ENCODE results near the gene ZMYND19. TPM values are rescaled to one million over a fixed set of nuclear protein-coding genes. Genes with fewer than 3 reads are reported as not detected.

Gene ZMYND19
- polyA plus RNA-seq, 1 experiment = 14.9 TPM

- H3K36me3 ChIP-seq (ENCODE audit: control insufficient read depth, insufficient read depth, low read length) = peaks cover 30% of the 10 kb centered on the region
- ChIA-PET POLR2A (no interaction called here), CTCF (interaction anchor here (0.7 to 1.9 kb wide), 10 partner anchors 9 to 51 kb away, joined by 3 to 26 read pairs (median 3); no protein-coding TSS in a partner anchor)
Observed at GRCh38 chr9:137578518-137579258, 11.6 kb downstream of the ZMYND19 start, which contains the start of gene DPH7. DPH7 (minus strand) TSS chr9:137578925; CDS start chr9:137578777, 148 bp downstream.

GRCh38 chr9:137575716-137576411, 14.4 kb downstream of the ZMYND19 start:
- Histone ChIP-seq H3K36me3 (ENCODE audit: control insufficient read depth, insufficient read depth, low read length) (peaks cover 17% of the 10 kb centered on the region), H3K27me3 (ENCODE audit: control insufficient read depth, insufficient read depth, low read length) (no peaks in the 10 kb centered on the region), H3K4me3 (ENCODE audit: low read depth, low read length) (no peak overlapping the region)
- no peak for DNase-seq (ENCODE audit: low read depth)
- POLR2A ChIA-PET = no interaction called here
- TF ChIP-seq CTCF (IDR thresholded peaks at IDR 0.05; ENCODE audit: insufficient read depth, low read depth, low read length) = no peak
- CTCF ChIA-PET = no interaction called here

More at GRCh38 chr9:137578518-137579258, 11.6 kb downstream of the ZMYND19 start, which contains the start of gene DPH7:
- Histone ChIP-seq H3K27me3 (ENCODE audit: control insufficient read depth, insufficient read depth, low read length) (no peaks in the 10 kb centered on the region), H3K4me3 (ENCODE audit: low read depth, low read length) (peak within 1 kb of the TSS; percentile 91)
- peak; percentile 92 for TF ChIP-seq CTCF (IDR thresholded peaks at IDR 0.05; ENCODE audit: insufficient read depth, low read depth, low read length)
- no peak for DNase-seq (ENCODE audit: low read depth)

GRCh38 chr9:137575364-137575715, 15.0 kb downstream of the ZMYND19 start:
- ChIA-PET CTCF (no interaction called here), POLR2A (no interaction called here)
- no peak for TF ChIP-seq CTCF (IDR thresholded peaks at IDR 0.05; ENCODE audit: insufficient read depth, low read depth, low read length)
- peaks cover 14% of the 10 kb centered on the region for H3K36me3 ChIP-seq (ENCODE audit: control insufficient read depth, insufficient read depth, low read length)
- no peak for DNase-seq (ENCODE audit: low read depth)
- no peaks in the 10 kb centered on the region for H3K27me3 ChIP-seq (ENCODE audit: control insufficient read depth, insufficient read depth, low read length)
- H3K4me3 ChIP-seq (ENCODE audit: low read depth, low read length) = no peak overlapping the region

GRCh38 chr9:137574192-137574591, 16.1 kb downstream of the ZMYND19 start:
- DNase-seq (ENCODE audit: low read depth) = no peak
- ChIA-PET CTCF (interaction anchor here (0.6 kb wide), 2 partner anchors 9 to 317 kb away, joined by 3 to 5 read pairs; no protein-coding TSS in a partner anchor), POLR2A (no interaction called here)
- no peak overlapping the region for H3K4me3 ChIP-seq (ENCODE audit: low read depth, low read length)
- no peaks in the 10 kb centered on the region for H3K27me3 ChIP-seq (ENCODE audit: control insufficient read depth, insufficient read depth, low read length)
- H3K36me3 ChIP-seq (ENCODE audit: control insufficient read depth, insufficient read depth, low read length) = peaks cover 10% of the 10 kb centered on the region
- no peak for TF ChIP-seq CTCF (IDR thresholded peaks at IDR 0.05; ENCODE audit: insufficient read depth, low read depth, low read length)

- POLR2A ChIA-PET = no interaction called here
- TF ChIP-seq CTCF (IDR thresholded peaks at IDR 0.05; ENCODE audit: insufficient read depth, low read depth, low read length) = no peak
- CTCF ChIA-PET = no interaction called here
- DNase-seq (ENCODE audit: low read depth) = no peak
- Histone ChIP-seq H3K27me3 (ENCODE audit: control insufficient read depth, insufficient read depth, low read length) (no peaks in the 10 kb centered on the region), H3K4me3 (ENCODE audit: low read depth, low read length) (no peak overlapping the region), H3K36me3 (ENCODE audit: control insufficient read depth, insufficient read depth, low read length) (peaks cover 10% of the 10 kb centered on the region)
Observed at GRCh38 chr9:137570566-137570965, 19.7 kb downstream of the ZMYND19 start.

All from BJ (cell line).